Stimulated activated CD8-positive, alpha-beta memory T cell treated with anti-CD3 and anti-CD28 coated beads, Interleukin-12 subunit alpha, Interleukin-12 subunit beta, amount 100 ng/mL, for 1 hour (primary cell): Measurements from ENCODE around the gene STK10.

Experiments
- DNase-seq: peaks from one replicate; pipeline ENCODE4 v3.0.0-alpha.2; 2020; ENCODE audit warnings: low read depth

Gene STK10

GRCh38 chr5:172142709-172143215, 45.3 kb downstream of the STK10 start:
- no peak for DNase-seq

GRCh38 chr5:172141949-172142319, 46.1 kb downstream of the STK10 start:
- DNase-seq: no peak

GRCh38 chr5:172140866-172141265, 47.2 kb downstream of the STK10 start:
- no peak for DNase-seq

GRCh38 chr5:172140120-172140519, 47.9 kb downstream of the STK10 start:
- DNase-seq: no peak

GRCh38 chr5:172137046-172137445, 51.0 kb downstream of the STK10 start:
- DNase-seq: no peak

- no peak for DNase-seq
Measured at GRCh38 chr5:172133359-172134029, 54.5 kb downstream of the STK10 start.

GRCh38 chr5:172131690-172132089, 56.3 kb downstream of the STK10 start:
- no peak for DNase-seq

- no peak for DNase-seq
Measured at GRCh38 chr5:172129256-172129910, 58.6 kb downstream of the STK10 start.

- no peak for DNase-seq
Measured at GRCh38 chr5:172127581-172127980, 60.4 kb downstream of the STK10 start.

- no peak for DNase-seq
Measured at GRCh38 chr5:172123269-172123692, 64.7 kb downstream of the STK10 start.

- DNase-seq: no peak
Measured at GRCh38 chr5:172119921-172120688, 67.9 kb downstream of the STK10 start.

- DNase-seq: no peak
Measured at GRCh38 chr5:172118891-172119290, 69.1 kb downstream of the STK10 start.

- DNase-seq: no peak
Measured at GRCh38 chr5:172117977-172118701, 69.9 kb downstream of the STK10 start.

GRCh38 chr5:172115541-172115982, 72.5 kb downstream of the STK10 start:
- no peak for DNase-seq

- DNase-seq: peak; percentile 53
Measured at GRCh38 chr5:172114875-172115422, 73.1 kb downstream of the STK10 start.

GRCh38 chr5:172113036-172113435, 75.0 kb downstream of the STK10 start:
- DNase-seq: peak; percentile 43

- DNase-seq: no peak
Measured at GRCh38 chr5:172111852-172112225, 76.2 kb downstream of the STK10 start.

GRCh38 chr5:172110921-172111851, 76.8 kb downstream of the STK10 start:
- no peak for DNase-seq

- DNase-seq: no peak
Measured at GRCh38 chr5:172110260-172110815, 77.7 kb downstream of the STK10 start.

- DNase-seq: no peak
Measured at GRCh38 chr5:172109749-172110148, 78.3 kb downstream of the STK10 start.
